T47D (cell line): ENCODE results near the gene OR6C70.
"Not testable (repeated sequence)": the region's sequence is repeated elsewhere in the genome, so short reads cannot be mapped to it uniquely, and the experiment has no call there.

Source experiments
- DNase-seq, 2 experiments: peaks; one replicate each; pipeline versions ENCODE4 v3.0.0 to v3.0.0-alpha.2; 2011 to 2012; ENCODE audit warnings: low read depth in 1 of 2, low spot score in 1 of 2
- JUND ChIP-seq: IDR thresholded peaks from 2 replicates; pipeline ENCODE4 v1.6.1; 2012; ENCODE audit warnings: low read depth
- in situ Hi-C: cut with HindIII; loops from 2 replicates; pipeline ENCODE4 v1.10.0; 2016; ENCODE audit warnings: low sequenced_read_pairs, low pct_unique_long_range_greater_than_20kb

OR6C70 gene

DNA sequence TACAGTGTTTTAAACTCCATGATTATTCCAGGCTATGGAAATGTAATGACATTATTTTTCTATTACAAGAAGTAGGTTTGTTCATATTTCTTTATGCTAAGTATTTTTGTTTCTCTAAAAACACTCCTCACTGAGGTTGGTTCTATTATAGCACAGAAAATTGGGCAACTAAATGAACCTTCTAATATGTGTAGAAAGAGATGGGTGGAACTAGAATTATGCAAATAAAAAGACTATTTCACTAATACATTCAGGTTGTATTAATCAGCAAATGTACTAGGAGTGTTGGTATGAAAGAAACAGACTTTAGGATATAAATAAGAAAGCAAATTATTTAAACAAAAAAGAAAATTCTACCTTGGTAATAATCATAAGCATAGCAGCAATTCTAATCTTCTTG is 21.1 kb downstream of the OR6C70 start:
- no peak for DNase-seq
- in situ Hi-C loops = no loop called here
- no peak for TF ChIP-seq JUND

DNA sequence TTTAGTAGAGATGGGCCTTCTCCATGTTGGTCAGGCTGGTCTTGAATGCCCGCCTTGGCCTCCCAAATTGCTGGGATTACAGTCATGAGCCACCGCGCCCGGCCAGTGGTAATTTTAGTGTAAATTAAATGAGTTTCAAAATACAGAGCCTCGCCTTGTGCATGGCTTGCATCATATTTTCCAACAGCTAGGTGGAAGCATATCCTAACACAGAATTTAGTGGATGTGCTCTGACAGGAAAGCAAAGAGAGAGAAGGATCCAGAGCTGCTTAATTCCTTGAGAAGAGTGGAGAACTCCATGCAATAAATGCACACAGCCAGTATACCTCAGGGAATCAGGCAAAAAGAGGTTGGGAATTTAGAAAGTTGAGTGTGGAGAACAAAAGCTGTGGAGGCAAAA is 23.6 kb downstream of the OR6C70 start:
- TF ChIP-seq JUND = no peak
- in situ Hi-C loops = no loop called here
- peak; percentile 8 to 66 for DNase-seq

DNA sequence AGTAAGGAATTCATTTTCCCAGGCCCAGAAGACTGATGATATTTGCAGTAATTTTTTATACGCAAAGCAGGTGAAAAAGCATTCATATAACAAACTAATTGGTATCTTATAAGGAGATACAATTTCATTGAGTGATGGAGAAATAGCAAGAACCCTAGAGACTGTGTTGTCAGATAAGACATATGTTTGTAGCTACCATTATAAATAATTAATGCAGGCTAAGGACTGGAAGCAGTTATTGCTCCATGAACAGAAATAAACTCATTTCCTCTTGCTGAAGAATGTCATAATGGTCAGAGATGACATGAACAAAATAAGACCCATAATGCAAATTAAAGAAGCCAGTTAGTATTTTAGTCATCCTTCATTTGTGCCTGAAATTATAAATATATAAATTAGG is 24.6 kb downstream of the OR6C70 start:
- in situ Hi-C loops = no loop called here
- no peak for DNase-seq

GRCh38 chr12:55443776-55444175 is 26.2 kb downstream of the OR6C70 start, which contains the start of gene OR6C2:
TSS of gene OR6C2 (plus strand) at chr12:55444076. CDS start at chr12:55452214, 8,138 bp downstream.
- DNase-seq = peak in 1 of 2 experiments; percentile 11
- no peak for TF ChIP-seq JUND
- in situ Hi-C loops = no loop called here

More for the DNA sequence above, 24.6 kb downstream of the OR6C70 start:
- TF ChIP-seq JUND = no peak

GRCh38 chr12:55441233-55441632 is 28.7 kb downstream of the OR6C70 start:
- not testable (repeated sequence) for DNase-seq

GRCh38 chr12:55428331-55429243 is 41.4 kb downstream of the OR6C70 start:
- no peak for DNase-seq
- in situ Hi-C loops = no loop called here
- no peak for TF ChIP-seq JUND

More at GRCh38 chr12:55441233-55441632, 28.7 kb downstream of the OR6C70 start:
- in situ Hi-C loops = not testable (repeated sequence)

GRCh38 chr12:55425954-55426353 is 44.0 kb downstream of the OR6C70 start, which contains the start of gene OR6C76:
TSS of gene OR6C76 (plus strand) at chr12:55426254. CDS start at chr12:55426254, 0 bp downstream.
- in situ Hi-C loops = no loop called here
- DNase-seq = no peak
- TF ChIP-seq JUND = no peak

- no peak for DNase-seq
- TF ChIP-seq JUND = no peak
- in situ Hi-C loops = no loop called here
Observed at GRCh38 chr12:55420307-55420962, 49.5 kb downstream of the OR6C70 start.
